Neural cell (in vitro differentiated cells): Measurements from ENCODE around the gene RALGPS1. TPM values are rescaled to one million over a fixed set of nuclear protein-coding genes. Genes with fewer than 3 reads are reported as not detected.

Source experiments
- H2AFZ ChIP-seq: fragments of 200-600, 300-800 bp; sonication (generic), shearing (Covaris generic); 2 replicates; pipeline ENCODE4 v1.6.0; 2014; ENCODE audit warnings: low read depth, mild to moderate bottlenecking, antibody characterized with exemption, low read length, moderate library complexity
- H3F3A ChIP-seq: fragments of 200-600 bp; shearing (Covaris generic); 2 replicates; pipeline ENCODE4 v1.6.1; 2016; ENCODE audit warnings: mild to moderate bottlenecking, moderate library complexity, mixed read lengths, antibody characterized with exemption, low read length; ENCODE audit not compliant: insufficient read depth, poor library complexity, severe bottlenecking
- H3K27ac ChIP-seq: fragments of 200-600, 300-800 bp; sonication (generic), shearing (Covaris generic); 2 replicates; pipeline ENCODE4 v1.5.1; 2014; ENCODE audit warnings: mild to moderate bottlenecking, low read length, moderate library complexity
- H3K27me3 ChIP-seq: fragments of 300-800, 200-600 bp; sonication (generic), shearing (Covaris generic); 2 replicates; pipeline ENCODE4 v1.6.0; 2014; ENCODE audit warnings: mild to moderate bottlenecking, low read depth, low read length, moderate library complexity; ENCODE audit not compliant: insufficient read depth
- H3K36me3 ChIP-seq: fragments of 300-800, 200-600 bp; sonication (generic), shearing (Covaris generic); 2 replicates; pipeline ENCODE4 v1.5.1; 2014; ENCODE audit warnings: mild to moderate bottlenecking, antibody characterized with exemption, low read length, moderate library complexity; ENCODE audit not compliant: insufficient read depth
- H3K4me2 ChIP-seq: fragments of 300-800, 200-600 bp; sonication (generic), shearing (Covaris generic); 2 replicates; pipeline ENCODE4 v1.6.0; 2014; ENCODE audit warnings: mild to moderate bottlenecking, low read length
- H3K4me3 ChIP-seq: fragments of 300-800, 200-600 bp; sonication (generic), shearing (Covaris generic); 2 replicates; pipeline ENCODE4 v1.5.1; 2014; ENCODE audit warnings: mild to moderate bottlenecking, low read length, moderate library complexity
- H3K79me2 ChIP-seq: fragments of 200-600 bp; shearing (Covaris generic); replicated peaks from 2 replicates; pipeline ENCODE4 v1.6.0; 2014; ENCODE audit warnings: mild to moderate bottlenecking, low read length, moderate library complexity; ENCODE audit not compliant: insufficient read depth
- H3K9ac ChIP-seq: fragments of 300-800, 200-600 bp; sonication (generic), shearing (Covaris generic); 2 replicates; pipeline ENCODE4 v1.6.1; 2016; ENCODE audit warnings: mild to moderate bottlenecking, low read length, mixed read lengths
- H3K9me2 ChIP-seq: fragments of 200-600 bp; shearing (Covaris generic); 2 replicates; pipeline ENCODE4 v1.6.1; 2016; ENCODE audit warnings: mild to moderate bottlenecking, low read length, mixed read lengths; ENCODE audit not compliant: insufficient read depth
- H3K9me3 ChIP-seq: fragments of 200-600, 300-800 bp; sonication (generic), shearing (Covaris generic); 2 replicates; pipeline ENCODE4 v1.6.1; 2016; ENCODE audit warnings: mild to moderate bottlenecking, mixed run types, low read length, moderate library complexity, mixed read lengths
- H4K20me1 ChIP-seq: fragments of 200-600 bp; shearing (Covaris generic); 2 replicates; pipeline ENCODE4 v1.6.1; 2016; ENCODE audit warnings: mild to moderate bottlenecking, mixed run types; ENCODE audit not compliant: insufficient read depth
- EP300 ChIP-seq: fragments of 450-650 bp; conservative IDR thresholded peaks from 2 replicates; pipeline ENCODE4 v1.6.1; 2014; ENCODE audit warnings: antibody characterized with exemption, mild to moderate bottlenecking, moderate library complexity; ENCODE audit not compliant: poor library complexity, severe bottlenecking
- EZH2 ChIP-seq: fragments of 200-600, 300-800 bp; shearing (Covaris generic), sonication (generic); IDR thresholded peaks from 2 replicates; pipeline ENCODE4 v1.6.1; 2014; ENCODE audit warnings: antibody characterized with exemption, low read length, borderline replicate concordance, mild to moderate bottlenecking; ENCODE audit not compliant: insufficient read depth, poor library complexity, severe bottlenecking
- MXI1 ChIP-seq: fragments of 450-650 bp; conservative IDR thresholded peaks from 2 replicates; pipeline ENCODE4 v1.6.1; 2014; ENCODE audit warnings: antibody characterized with exemption, mild to moderate bottlenecking; ENCODE audit not compliant: poor library complexity, severe bottlenecking
- POLR2AphosphoS5 ChIP-seq: IDR thresholded peaks from 2 replicates; pipeline ENCODE4 v1.6.1; 2012
- RAD21 ChIP-seq: fragments of 450-650 bp; conservative IDR thresholded peaks from 2 replicates; pipeline ENCODE4 v1.6.1; 2014; ENCODE audit warnings: antibody characterized with exemption, mild to moderate bottlenecking, moderate library complexity
- SMC3 ChIP-seq: fragments of 450-650 bp; conservative IDR thresholded peaks from 2 replicates; pipeline ENCODE4 v1.6.1; 2014; ENCODE audit warnings: antibody characterized with exemption, mild to moderate bottlenecking, moderate library complexity; ENCODE audit not compliant: poor library complexity
- TAF1 ChIP-seq: IDR thresholded peaks from 2 replicates; pipeline ENCODE4 v1.6.1; 2012; ENCODE audit warnings: low read depth
- polyA minus RNA-seq: library from RNA; depleted of rRNA, polyadenylated mRNA; stranded (reverse); fragments of >200 nt; gene quantifications from 2 replicates; pipeline ENCODE4 v1.2.3, GENCODE V29; 2014
- polyA plus RNA-seq: library from polyadenylated mRNA; depleted of rRNA; stranded (reverse); fragments of >200 nt; gene quantifications from 2 replicates; pipeline ENCODE4 v1.2.3, GENCODE V29; 2014
- TF ChIP-seq, protein P1 (sequence below): IDR thresholded peaks from 2 replicates; pipeline ENCODE4 v1.6.1; 2012; ENCODE audit warnings: borderline replicate concordance
- TF ChIP-seq, protein P2 (sequence below): fragments of 450-650 bp; IDR thresholded peaks from 2 replicates; pipeline ENCODE4 v1.5.1; 2014; ENCODE audit warnings: antibody characterized with exemption, mild to moderate bottlenecking, moderate library complexity; ENCODE audit not compliant: poor library complexity, severe bottlenecking

Gene RALGPS1, protein sequence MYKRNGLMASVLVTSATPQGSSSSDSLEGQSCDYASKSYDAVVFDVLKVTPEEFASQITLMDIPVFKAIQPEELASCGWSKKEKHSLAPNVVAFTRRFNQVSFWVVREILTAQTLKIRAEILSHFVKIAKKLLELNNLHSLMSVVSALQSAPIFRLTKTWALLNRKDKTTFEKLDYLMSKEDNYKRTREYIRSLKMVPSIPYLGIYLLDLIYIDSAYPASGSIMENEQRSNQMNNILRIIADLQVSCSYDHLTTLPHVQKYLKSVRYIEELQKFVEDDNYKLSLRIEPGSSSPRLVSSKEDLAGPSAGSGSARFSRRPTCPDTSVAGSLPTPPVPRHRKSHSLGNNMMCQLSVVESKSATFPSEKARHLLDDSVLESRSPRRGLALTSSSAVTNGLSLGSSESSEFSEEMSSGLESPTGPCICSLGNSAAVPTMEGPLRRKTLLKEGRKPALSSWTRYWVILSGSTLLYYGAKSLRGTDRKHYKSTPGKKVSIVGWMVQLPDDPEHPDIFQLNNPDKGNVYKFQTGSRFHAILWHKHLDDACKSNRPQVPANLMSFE
- 37.1 and 38.9 TPM in 2 replicates for polyA plus RNA-seq
- polyA minus RNA-seq, result 77.2 and 79.9 TPM in 2 replicates

DNA sequence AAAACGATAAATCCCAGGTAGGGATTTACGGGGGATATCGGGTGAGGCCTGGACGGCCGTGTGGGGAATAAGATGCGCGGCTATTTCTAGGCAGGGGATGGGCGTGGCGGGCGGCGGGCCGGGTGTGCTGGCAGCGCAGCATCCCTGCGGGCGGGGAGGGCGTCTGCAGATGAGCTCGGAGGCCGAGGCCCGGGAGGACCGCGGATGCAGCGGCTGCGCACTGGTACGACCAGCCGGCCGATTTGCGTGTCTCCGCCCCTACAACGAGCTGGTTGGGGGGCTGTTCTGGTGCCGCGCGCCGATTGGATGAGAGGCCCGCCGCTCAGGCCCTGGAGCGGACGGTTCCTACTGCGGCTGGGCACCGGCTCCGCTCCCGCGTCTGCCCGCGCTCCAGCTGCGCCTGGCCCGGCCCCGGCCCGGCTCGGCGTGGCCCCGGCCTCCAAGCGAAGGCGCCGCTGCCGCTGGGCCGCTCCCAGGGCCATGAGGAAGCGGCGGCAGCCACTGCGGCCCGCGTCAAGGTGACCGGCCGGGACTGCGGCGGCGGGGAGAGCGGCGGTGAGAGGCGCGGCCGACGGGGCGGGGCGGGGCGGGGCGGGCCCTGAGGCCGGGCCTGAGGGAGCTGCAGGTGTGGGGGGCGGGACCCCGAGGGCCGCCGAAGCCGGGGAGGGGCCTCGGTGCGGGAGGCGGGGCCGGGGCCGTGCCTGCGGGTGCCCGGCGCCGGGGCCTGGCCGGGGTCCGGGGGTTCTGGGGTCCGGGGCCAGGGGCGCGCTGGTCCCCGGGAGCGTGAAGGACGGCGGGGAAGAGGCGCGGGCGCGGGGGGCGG lies at the start of gene RALGPS1:
Gene RALGPS1, plus strand, starts transcription at position 325 of the 823 bp plus-strand sequence. CDS start 47,508 bp downstream, outside the sequence.
- no peaks in the 10 kb centered on the region for H4K20me1 ChIP-seq
- H3K4me2 ChIP-seq, result peak within 1 kb of the TSS; percentile 86
- peak within 1 kb of the TSS; percentile 72 for H3K9ac ChIP-seq
- peak within 1 kb of the TSS; percentile 85 for H2AFZ ChIP-seq
- H3K36me3 ChIP-seq, result no peaks in the 10 kb centered on the region
- no peaks in the 10 kb centered on the region for H3K9me2 ChIP-seq
- peak within 1 kb of the TSS; percentile 86 for H3K4me3 ChIP-seq
- H3K27me3 ChIP-seq, result peaks cover 2% of the 10 kb centered on the region
- H3K27ac ChIP-seq, result peak within 1 kb of the TSS; percentile 77
- H3F3A ChIP-seq, result no peaks in the 10 kb centered on the region
- no peaks in the 10 kb centered on the region for H3K9me3 ChIP-seq
- peak; percentile 45 for TF ChIP-seq TAF1
- TF ChIP-seq, protein P1, sequence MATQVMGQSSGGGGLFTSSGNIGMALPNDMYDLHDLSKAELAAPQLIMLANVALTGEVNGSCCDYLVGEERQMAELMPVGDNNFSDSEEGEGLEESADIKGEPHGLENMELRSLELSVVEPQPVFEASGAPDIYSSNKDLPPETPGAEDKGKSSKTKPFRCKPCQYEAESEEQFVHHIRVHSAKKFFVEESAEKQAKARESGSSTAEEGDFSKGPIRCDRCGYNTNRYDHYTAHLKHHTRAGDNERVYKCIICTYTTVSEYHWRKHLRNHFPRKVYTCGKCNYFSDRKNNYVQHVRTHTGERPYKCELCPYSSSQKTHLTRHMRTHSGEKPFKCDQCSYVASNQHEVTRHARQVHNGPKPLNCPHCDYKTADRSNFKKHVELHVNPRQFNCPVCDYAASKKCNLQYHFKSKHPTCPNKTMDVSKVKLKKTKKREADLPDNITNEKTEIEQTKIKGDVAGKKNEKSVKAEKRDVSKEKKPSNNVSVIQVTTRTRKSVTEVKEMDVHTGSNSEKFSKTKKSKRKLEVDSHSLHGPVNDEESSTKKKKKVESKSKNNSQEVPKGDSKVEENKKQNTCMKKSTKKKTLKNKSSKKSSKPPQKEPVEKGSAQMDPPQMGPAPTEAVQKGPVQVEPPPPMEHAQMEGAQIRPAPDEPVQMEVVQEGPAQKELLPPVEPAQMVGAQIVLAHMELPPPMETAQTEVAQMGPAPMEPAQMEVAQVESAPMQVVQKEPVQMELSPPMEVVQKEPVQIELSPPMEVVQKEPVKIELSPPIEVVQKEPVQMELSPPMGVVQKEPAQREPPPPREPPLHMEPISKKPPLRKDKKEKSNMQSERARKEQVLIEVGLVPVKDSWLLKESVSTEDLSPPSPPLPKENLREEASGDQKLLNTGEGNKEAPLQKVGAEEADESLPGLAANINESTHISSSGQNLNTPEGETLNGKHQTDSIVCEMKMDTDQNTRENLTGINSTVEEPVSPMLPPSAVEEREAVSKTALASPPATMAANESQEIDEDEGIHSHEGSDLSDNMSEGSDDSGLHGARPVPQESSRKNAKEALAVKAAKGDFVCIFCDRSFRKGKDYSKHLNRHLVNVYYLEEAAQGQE, result peak; percentile 52
- TF ChIP-seq EZH2, result no peak
- TF ChIP-seq POLR2AphosphoS5, result peak; percentile 80
- peak; percentile 41 for TF ChIP-seq EP300
- TF ChIP-seq, protein P2, sequence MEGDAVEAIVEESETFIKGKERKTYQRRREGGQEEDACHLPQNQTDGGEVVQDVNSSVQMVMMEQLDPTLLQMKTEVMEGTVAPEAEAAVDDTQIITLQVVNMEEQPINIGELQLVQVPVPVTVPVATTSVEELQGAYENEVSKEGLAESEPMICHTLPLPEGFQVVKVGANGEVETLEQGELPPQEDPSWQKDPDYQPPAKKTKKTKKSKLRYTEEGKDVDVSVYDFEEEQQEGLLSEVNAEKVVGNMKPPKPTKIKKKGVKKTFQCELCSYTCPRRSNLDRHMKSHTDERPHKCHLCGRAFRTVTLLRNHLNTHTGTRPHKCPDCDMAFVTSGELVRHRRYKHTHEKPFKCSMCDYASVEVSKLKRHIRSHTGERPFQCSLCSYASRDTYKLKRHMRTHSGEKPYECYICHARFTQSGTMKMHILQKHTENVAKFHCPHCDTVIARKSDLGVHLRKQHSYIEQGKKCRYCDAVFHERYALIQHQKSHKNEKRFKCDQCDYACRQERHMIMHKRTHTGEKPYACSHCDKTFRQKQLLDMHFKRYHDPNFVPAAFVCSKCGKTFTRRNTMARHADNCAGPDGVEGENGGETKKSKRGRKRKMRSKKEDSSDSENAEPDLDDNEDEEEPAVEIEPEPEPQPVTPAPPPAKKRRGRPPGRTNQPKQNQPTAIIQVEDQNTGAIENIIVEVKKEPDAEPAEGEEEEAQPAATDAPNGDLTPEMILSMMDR, result no peak
- TF ChIP-seq RAD21, result peak; percentile 29
- peak; percentile 24 for TF ChIP-seq SMC3
- TF ChIP-seq MXI1, result peak; percentile 62
- H3K79me2 ChIP-seq, result peaks cover 7% of the 10 kb centered on the region

DNA sequence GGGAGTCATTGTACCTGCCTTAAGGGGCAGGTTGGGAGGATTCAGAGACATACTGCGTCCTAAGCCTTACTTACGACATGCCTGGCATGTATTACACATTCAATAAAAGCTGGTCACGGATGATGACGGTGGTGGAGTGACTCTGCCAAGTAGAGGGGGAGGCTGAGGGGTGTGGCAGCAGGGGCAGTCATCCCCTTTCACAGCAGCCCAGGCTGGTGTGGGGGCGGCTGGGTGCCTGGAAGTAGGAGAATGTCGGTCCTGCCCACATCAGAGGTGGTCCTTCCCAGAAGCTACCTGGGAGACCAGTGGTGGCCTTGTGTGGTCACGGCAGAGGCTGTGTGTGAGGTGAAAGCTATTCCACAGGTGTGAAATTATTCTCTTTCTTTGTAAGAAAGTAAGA lies 45.2 kb upstream of the RALGPS1 start:
- H3K9me2 ChIP-seq, result no peaks in the 10 kb centered on the region
- H3K27ac ChIP-seq, result no peak overlapping the region
- TF ChIP-seq EP300, result no peak
- no peak for TF ChIP-seq EZH2
- no peak for TF ChIP-seq TAF1
- TF ChIP-seq RAD21, result no peak
- TF ChIP-seq, protein P1, result no peak
- TF ChIP-seq SMC3, result no peak
- TF ChIP-seq, protein P2, result no peak
- TF ChIP-seq MXI1, result no peak
- TF ChIP-seq POLR2AphosphoS5, result no peak
- no peaks in the 10 kb centered on the region for H3K27me3 ChIP-seq
- no peak overlapping the region for H2AFZ ChIP-seq
- H3K9me3 ChIP-seq, result no peaks in the 10 kb centered on the region
- H3K9ac ChIP-seq, result no peak overlapping the region
- no peaks in the 10 kb centered on the region for H4K20me1 ChIP-seq
- no peaks in the 10 kb centered on the region for H3F3A ChIP-seq
- no peak overlapping the region for H3K4me3 ChIP-seq
- peaks cover 24% of the 10 kb centered on the region for H3K79me2 ChIP-seq
- no peaks in the 10 kb centered on the region for H3K36me3 ChIP-seq
- H3K4me2 ChIP-seq, result no peak overlapping the region
